PC-3 (cell line): ENCODE results near the gene IFI44. TPM values are rescaled to one million over a fixed set of nuclear protein-coding genes. Genes with fewer than 3 reads are reported as not detected.

ENCODE experiments used
- ATAC-seq: fragments of 200-7000 bp; cut with Tn5 transposase; 2 replicates; pipeline ENCODE4 v1.9.1; 2020; ENCODE audit warnings: mild to moderate bottlenecking, moderate library complexity
- BruUV-seq: library from RNA; stranded (reverse); fragments of 400-500 nt; replicated peaks from 2 replicates; lab custom pipeline; 2021; lab: Mats Ljungman, UMichigan
- CTCF ChIA-PET: fragments of 300-600 bp; sonication (Branson Sonifier 250); formaldehyde crosslinking; loops from one replicate; lab custom pipeline; 2022; ENCODE audit warnings: antibody characterized with exemption; lab: Charles Lee
- POLR2A ChIA-PET: fragments of 300-600 bp; sonication (Branson Sonifier 250); formaldehyde crosslinking; loops from one replicate; lab custom pipeline; 2022; ENCODE audit warnings: antibody characterized with exemption; ENCODE audit not compliant: unreplicated experiment; lab: Charles Lee
- DNase-seq: peaks from one replicate; pipeline ENCODE4 v3.0.0-alpha.2; 2015
- H2AFZ ChIP-seq: fragments of 300-600 bp; sonication (generic); 2 replicates; pipeline ENCODE4 v1.6.0; 2016; ENCODE audit warnings: antibody characterized with exemption, low read length
- H3F3A ChIP-seq: fragments of 300-600 bp; sonication (generic); one replicate; pipeline ENCODE4 v1.6.0; 2017; ENCODE audit warnings: antibody characterized with exemption, low read length, control low read depth, mild to moderate bottlenecking; ENCODE audit not compliant: unreplicated experiment
- H3K27ac ChIP-seq: fragments of 300-600 bp; sonication (generic); 2 replicates; pipeline ENCODE4 v1.5.1; 2016; ENCODE audit warnings: mild to moderate bottlenecking, low read length
- H3K27me3 ChIP-seq: fragments of 300-600 bp; sonication (generic); 2 replicates; pipeline ENCODE4 v1.6.1; 2016; ENCODE audit warnings: low read length, mixed read lengths
- H3K36me3 ChIP-seq: fragments of 300-600 bp; sonication (generic); 2 replicates; pipeline ENCODE4 v1.6.1; 2016; ENCODE audit warnings: low read depth, mixed run types, low read length, mixed read lengths
- H3K4me1 ChIP-seq: fragments of 300-600 bp; sonication (generic); 2 replicates; pipeline ENCODE4 v1.5.1; 2016; ENCODE audit warnings: low read length; ENCODE audit not compliant: insufficient read depth
- H3K4me2 ChIP-seq: fragments of 300-600 bp; sonication (generic); 2 replicates; pipeline ENCODE4 v1.6.0; 2016; ENCODE audit warnings: low read length
- H3K4me3 ChIP-seq: fragments of 300-600 bp; sonication (generic); 2 replicates; pipeline ENCODE4 v1.5.1; 2016; ENCODE audit warnings: mild to moderate bottlenecking, low read length, mixed read lengths
- H3K79me2 ChIP-seq: fragments of 300-600 bp; sonication (generic); 2 replicates; pipeline ENCODE4 v1.6.1; 2017; ENCODE audit warnings: low read length, mixed read lengths
- H3K9ac ChIP-seq: fragments of 300-600 bp; sonication (generic); 2 replicates; pipeline ENCODE4 v1.6.0; 2016; ENCODE audit warnings: mild to moderate bottlenecking, low read length
- H3K9me2 ChIP-seq: fragments of 300-600 bp; sonication (generic); replicated peaks from 2 replicates; pipeline ENCODE4 v1.6.1; 2016; ENCODE audit warnings: mixed run types, low read length, mixed read lengths
- H3K9me3 ChIP-seq: fragments of 300-600 bp; sonication (generic); 2 replicates; pipeline ENCODE4 v1.6.1; 2016; ENCODE audit warnings: low read length, mixed read lengths
- H4K20me1 ChIP-seq: fragments of 300-600 bp; sonication (generic); 2 replicates; pipeline ENCODE4 v1.6.1; 2016; ENCODE audit warnings: low read length, mixed read lengths
- CTCF ChIP-seq: fragments of 300-600 bp; sonication (generic); conservative IDR thresholded peaks from 2 replicates; pipeline ENCODE4 v1.5.1; 2017; ENCODE audit warnings: antibody characterized with exemption, low read depth, mild to moderate bottlenecking, low read length
- EZH2 ChIP-seq: fragments of 300-600 bp; sonication (generic); IDR thresholded peaks from one replicate; pipeline ENCODE4 v1.6.1; 2017; ENCODE audit warnings: antibody characterized with exemption, mild to moderate bottlenecking, low read length; ENCODE audit not compliant: unreplicated experiment
- EZH2phosphoT487 ChIP-seq: fragments of 300-600 bp; sonication (generic); IDR thresholded peaks from 2 replicates; pipeline ENCODE4 v1.6.1; 2018; ENCODE audit warnings: mild to moderate bottlenecking, antibody characterized with exemption, low read length, borderline replicate concordance
- intact Hi-C: fragments of 100-400 bp; cut with micrococcal nuclease; formaldehyde crosslinking; loops from 2 replicates; pipeline ENCODE4 v1.9.0; 2023
- total RNA-seq: library from RNA; depleted of rRNA; stranded (reverse); fragments of >200 nt; gene quantifications from 2 replicates; pipeline ENCODE4 v1.2.3, GENCODE V29; 2014

Gene IFI44
- total RNA-seq, 1 experiment from 2014 or later, result 10.4 TPM

- no peaks in the 10 kb centered on the region for H3K4me1 ChIP-seq
- H3K36me3 ChIP-seq, result no peaks in the 10 kb centered on the region; the same call in 1 of the 2 replicates
- TF ChIP-seq EZH2phosphoT487 (no peak), CTCF (no peak), EZH2 (no peak)
- intact Hi-C loops, result no loop called here
- no peak overlapping the region for H3K27ac ChIP-seq
- no peak overlapping the region for H2AFZ ChIP-seq
- no peak overlapping the region for H3K4me3 ChIP-seq
- ChIA-PET POLR2A (no interaction called here), CTCF (no interaction called here)
- no TSS peak for BruUV-seq
- no peaks in the 10 kb centered on the region for H3K79me2 ChIP-seq
- H3F3A ChIP-seq, result no peaks in the 10 kb centered on the region
- H3K9ac ChIP-seq, result no peak overlapping the region
- no peak for ATAC-seq
- no peak overlapping the region for H3K4me2 ChIP-seq
- H3K27me3 ChIP-seq, result no peaks in the 10 kb centered on the region
- H3K9me3 ChIP-seq, result no peaks in the 10 kb centered on the region
- H4K20me1 ChIP-seq, result no peaks in the 10 kb centered on the region
- no peak for DNase-seq
- H3K9me2 ChIP-seq, result no peaks in the 10 kb centered on the region
These were observed 8.1 kb upstream of the IFI44 start for GRCh38 chr1:78641558-78641957.

DNA sequence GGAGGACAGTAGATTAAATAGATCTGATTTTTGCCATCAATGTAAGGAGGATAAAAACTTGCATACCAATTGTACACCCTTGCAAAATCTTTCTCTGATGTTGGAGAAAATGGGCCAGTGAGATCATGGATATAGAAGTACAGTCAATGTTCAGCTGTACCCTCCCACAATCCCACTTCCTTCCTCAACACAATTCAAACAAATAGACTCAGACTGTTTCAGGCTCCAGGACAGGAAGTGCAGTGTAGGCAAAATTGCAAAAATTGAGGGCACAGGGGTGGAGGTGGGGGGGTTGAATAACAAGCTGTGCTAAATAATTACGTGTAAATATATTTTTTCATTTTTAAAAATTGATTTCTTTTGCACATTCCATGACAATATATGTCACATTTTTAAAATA is 3.9 kb upstream of the IFI44 start:
- no peak for ATAC-seq
- Histone ChIP-seq H3K4me3 (no peak overlapping the region), H2AFZ (no peak overlapping the region), H3F3A (no peaks in the 10 kb centered on the region), H3K79me2 (no peaks in the 10 kb centered on the region), H3K9ac (no peak overlapping the region), H3K4me2 (no peak overlapping the region), H3K4me1 (no peaks in the 10 kb centered on the region), H3K27me3 (no peaks in the 10 kb centered on the region), H3K9me2 (no peaks in the 10 kb centered on the region), H3K36me3 (no peaks in the 10 kb centered on the region; the same call in 1 of the 2 replicates), H3K9me3 (no peaks in the 10 kb centered on the region), H3K27ac (no peak overlapping the region), H4K20me1 (no peaks in the 10 kb centered on the region)
- TF ChIP-seq CTCF (no peak), EZH2 (no peak), EZH2phosphoT487 (no peak)
- BruUV-seq, result no TSS peak
- intact Hi-C loops, result no loop called here
- ChIA-PET POLR2A (no interaction called here), CTCF (interaction anchor here (0.7 kb wide), 1 partner anchor 182 kb away, joined by 3 read pairs; no protein-coding TSS in a partner anchor)
- DNase-seq, result no peak

DNA sequence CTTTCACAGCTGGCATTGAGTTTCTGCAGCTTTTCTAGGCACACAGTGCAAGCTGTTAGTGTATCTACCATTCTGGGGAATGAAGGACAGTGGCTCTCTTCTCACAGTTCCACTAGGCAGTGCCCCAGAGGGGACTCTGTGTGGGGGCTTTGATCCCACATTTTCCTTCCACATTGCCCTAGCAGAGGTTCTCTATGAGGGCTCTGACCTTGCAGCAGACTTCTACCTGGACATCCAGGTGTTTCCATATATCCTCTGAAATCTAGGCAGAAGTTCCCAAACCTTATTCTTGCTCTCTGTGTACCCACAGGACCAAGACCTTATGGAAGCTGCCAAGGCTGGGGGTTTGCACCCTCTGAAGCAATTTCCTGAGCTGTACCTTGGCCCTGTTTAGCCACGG is 2.4 kb upstream of the IFI44 start:
- H3K27me3 ChIP-seq, result no peaks in the 10 kb centered on the region
- POLR2A ChIA-PET, result interaction anchor here (0.6 kb wide), 1 partner anchor 13 kb away, joined by 3 read pairs; no protein-coding TSS in a partner anchor
- no peak overlapping the region for H2AFZ ChIP-seq
- no peak overlapping the region for H3K9ac ChIP-seq
- no peak for DNase-seq
- H3F3A ChIP-seq, result no peaks in the 10 kb centered on the region
- no peak overlapping the region for H3K27ac ChIP-seq
- no peaks in the 10 kb centered on the region for H3K79me2 ChIP-seq
- no peak for ATAC-seq
- TF ChIP-seq EZH2 (no peak), EZH2phosphoT487 (no peak), CTCF (no peak)
- intact Hi-C loops, result no loop called here
- no TSS peak for BruUV-seq
- H4K20me1 ChIP-seq, result no peaks in the 10 kb centered on the region
- no peaks in the 10 kb centered on the region for H3K4me1 ChIP-seq
- H3K9me3 ChIP-seq, result no peaks in the 10 kb centered on the region
- no peak overlapping the region for H3K4me2 ChIP-seq
- no peak overlapping the region for H3K4me3 ChIP-seq
- H3K9me2 ChIP-seq, result no peaks in the 10 kb centered on the region
- no peaks in the 10 kb centered on the region; the same call in 1 of the 2 replicates for H3K36me3 ChIP-seq
- CTCF ChIA-PET, result no interaction called here
